GM18867 (cell line): ENCODE measurements around the gene SLC4A1.

Experiments
- ATAC-seq: cut with Tn5 transposase; IDR thresholded peaks from one replicate; pipeline ENCODE4 v1.9.1; 2021; ENCODE audit warnings: mild to moderate bottlenecking, moderate library complexity; ENCODE audit not compliant: unreplicated experiment

The SLC4A1 gene

DNA sequence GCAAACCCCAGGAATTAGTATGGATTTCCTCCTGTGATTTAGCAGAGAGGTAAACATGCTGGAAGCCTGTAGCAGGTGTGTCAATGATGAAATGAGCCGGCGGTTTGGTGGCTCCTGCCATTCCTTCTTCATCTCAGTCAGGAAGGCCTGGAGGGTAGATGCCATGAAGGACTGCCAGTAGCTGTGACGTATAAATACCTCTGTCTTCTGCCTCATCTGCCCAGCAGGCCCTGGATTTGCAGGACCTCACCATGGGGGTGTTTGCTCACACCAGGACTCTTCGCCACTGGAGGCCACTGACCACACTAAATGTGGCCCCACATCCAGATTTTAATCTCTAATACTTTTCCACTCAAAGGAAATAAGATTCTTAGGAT is 16.1 kb upstream of the SLC4A1 start:
- ATAC-seq: no peak

DNA sequence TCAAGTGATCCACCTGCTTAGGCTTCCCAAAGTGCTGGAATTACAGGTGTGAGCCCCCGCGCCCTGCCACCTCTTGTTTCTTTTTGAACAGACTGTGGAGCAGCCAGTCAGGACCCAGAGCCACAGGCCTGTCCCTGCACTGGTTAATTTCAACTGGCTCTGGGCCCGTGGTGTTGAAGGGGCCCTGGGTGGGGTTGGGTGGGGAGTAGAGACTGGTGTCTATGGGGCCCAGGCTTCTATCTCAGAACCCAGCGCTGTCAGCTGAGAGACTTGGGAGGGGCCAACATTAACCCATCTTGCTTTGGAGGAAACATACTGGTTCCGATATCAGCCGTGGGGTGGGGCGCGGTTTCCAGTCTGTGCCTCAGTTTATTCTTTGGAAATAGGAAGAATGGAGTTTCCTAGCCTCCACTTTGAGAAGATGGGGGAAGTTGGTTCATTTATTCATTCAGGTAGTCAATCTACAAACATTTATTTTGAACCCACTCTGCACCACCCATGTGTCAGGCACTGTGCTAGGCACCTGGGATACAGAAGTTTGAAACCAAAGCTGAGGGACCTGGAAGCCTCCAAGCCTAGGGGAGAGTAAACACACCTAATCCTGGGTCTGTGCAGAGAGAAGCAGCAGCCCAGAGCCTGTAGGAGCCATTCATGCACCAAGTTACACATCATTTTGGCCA is 15.5 kb upstream of the SLC4A1 start:
- no peak for ATAC-seq

DNA sequence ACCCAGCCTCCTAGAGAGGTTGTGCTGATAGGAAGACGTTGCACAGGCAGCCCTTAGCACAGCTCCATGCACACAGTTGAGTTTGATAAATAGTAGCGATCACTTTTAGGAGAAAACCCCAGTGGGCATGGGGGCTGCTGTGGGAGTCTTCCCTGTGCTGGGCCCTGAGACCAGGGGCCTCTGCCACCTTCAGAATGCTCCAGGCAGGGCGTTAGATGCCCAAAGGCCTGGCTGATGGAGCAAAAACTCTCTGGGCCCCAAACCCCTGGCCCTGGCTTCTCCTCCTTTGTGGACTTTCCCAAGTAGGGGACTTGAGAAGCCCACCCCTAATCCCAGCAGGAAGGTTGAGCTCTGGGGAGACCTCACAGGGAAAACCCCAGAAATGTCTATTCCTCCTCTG is 14.3 kb upstream of the SLC4A1 start:
- ATAC-seq: no peak

DNA sequence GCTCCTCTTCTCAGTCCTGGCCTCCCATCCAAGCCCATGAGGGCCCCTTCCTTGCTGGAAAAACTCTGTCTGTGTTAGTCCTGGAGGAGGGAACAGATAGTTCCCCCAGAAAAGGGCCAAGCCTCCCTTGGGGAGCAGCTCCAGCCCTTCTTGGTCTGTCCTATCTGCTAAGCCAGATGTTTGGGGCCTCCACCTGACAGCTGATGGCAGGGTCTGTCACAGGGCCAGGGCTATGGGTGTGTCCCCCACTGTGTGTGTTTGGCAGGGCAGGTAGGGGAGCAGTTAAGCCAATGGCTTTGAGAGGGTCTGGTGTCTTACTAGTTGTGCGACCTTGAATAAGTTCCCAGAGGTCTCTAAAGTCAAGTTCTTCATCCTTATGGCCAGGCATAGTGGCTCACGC is 13.6 kb upstream of the SLC4A1 start:
- no peak for ATAC-seq

DNA sequence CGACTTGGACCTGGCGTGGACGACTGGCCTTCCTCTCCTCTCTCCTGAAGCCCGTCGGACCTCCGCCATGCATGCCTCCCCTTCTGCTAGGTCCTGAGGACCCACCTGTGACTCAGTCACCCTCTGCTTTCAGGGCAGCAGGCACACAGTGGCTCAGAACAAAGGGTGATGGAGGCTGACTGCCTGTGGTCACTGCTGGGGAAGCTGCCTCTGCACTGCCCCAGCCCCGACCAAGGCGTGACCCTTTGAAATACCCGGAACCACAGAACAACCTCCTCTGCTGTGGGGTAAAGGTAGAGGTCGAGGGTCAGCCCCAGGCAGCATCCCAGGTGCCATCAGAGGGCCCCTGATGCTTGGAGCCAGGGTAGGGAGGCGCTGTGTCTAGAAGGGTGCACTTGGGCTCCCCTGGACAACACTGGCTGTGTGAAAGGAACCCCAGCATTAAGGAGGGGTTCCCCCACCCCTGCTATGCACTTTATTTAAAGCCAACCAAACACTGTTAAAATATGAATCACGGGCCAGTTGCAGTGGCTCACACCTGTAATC is 12.5 kb upstream of the SLC4A1 start:
- ATAC-seq: no peak

DNA sequence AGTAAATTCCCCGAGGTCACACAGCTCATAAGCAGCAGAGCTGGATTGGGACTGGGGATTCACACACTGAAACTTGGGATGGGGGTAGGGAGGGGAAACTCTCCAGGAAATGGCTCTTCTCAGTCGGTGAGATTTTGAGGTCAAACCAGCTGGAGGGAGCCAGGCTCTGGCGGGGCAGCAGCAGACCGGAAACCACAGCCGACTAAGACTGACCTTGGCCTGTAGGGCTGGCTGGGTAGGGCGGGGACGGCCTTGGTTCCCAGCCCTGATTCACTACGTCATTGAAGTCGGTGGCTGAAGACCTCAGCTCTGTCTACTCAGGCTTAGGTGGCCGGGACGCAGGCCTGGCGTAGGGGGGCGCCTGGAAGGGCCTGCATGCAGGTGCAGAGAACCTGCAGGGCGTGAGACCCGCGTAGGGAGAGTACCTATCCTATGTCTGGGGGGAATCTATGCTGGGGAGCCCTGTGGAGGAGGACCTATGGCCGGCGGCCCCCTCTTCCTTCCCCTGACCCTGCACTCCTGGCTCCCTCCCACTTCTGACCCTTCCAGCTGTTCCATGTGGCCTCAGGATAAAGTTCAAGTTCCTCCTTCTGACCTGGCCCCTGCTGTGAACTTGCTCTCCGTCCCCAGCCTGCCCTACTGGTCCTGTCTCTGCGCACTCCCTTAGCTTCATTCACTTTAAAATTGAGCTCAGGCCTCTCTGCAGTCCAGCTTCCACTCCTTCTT is 11.9 kb upstream of the SLC4A1 start:
- ATAC-seq: peak; percentile 72

DNA sequence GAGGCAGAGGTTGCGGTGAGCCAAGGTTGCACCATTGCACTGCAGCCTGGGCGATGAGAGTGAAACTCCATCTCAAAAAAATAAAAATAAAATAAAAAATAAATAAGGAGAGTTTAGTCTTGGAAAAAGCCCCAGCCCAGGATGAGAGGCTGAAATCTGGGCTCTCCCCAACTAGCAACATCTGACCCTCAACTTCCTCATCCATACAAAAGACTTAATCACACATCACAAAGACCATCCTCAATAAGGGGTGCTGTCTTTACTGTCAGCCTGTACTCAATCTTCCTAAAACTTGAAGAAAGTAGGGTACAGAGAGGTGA is 11.4 kb upstream of the SLC4A1 start:
- no peak for ATAC-seq

DNA sequence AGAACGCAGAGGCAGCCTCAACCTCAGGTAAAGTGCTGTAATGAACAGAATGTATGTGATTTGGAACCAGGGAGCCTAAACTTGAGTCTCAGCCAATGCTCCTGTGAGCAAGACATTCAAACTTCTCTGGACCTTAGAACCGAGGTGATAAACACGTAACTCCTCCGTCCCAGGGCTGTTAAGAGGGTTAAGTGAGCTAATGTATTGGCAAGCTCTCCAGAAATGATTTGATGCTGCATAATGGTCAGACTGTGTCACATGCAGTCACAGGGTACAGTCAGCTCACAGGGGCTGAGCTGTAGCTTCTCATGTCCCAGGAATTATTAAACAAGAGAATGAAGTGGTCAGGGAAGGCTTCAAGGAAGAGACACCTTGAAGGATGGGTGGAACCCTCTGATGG is 10.0 kb upstream of the SLC4A1 start:
- no peak for ATAC-seq

DNA sequence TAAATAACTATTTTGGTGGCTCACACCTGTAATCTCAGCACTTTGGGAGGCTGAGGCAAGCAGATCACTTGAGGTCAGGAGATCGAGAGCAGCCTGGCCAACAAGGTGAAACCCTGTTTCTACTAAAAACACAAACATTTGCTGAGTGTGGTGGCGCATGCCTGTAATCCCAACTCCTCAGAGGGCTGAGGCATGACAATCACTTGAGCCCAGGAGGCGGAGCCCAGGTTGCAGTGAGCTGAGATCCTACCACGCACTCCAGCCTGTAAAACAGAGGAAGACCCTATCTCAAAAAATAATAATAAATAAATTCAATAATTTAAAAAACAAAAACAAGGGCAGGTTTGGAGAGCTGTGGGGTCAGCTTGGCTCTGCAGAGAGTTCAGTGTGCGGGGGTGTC is 5.7 kb upstream of the SLC4A1 start:
- no peak for ATAC-seq

DNA sequence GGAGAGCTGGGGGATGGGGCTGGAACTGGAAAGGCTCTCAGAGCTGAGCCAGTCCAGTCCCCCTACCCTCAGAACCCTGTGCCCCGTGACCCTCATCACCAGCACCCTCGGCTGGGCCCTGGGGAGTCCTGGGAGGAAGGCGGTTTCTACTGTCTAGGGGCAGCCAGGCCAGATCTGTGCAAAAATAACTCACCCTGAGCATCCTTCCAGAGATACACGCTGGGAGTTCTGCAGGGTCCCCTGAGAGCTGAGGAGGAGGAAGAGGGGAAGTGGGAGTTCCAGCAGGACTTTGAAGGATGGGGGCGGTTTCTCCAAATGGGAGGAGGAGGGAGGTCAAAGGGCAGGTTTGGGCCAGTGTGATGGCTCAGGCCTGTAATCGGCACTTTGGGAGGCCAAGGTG is 5.0 kb upstream of the SLC4A1 start:
- ATAC-seq: no peak

DNA sequence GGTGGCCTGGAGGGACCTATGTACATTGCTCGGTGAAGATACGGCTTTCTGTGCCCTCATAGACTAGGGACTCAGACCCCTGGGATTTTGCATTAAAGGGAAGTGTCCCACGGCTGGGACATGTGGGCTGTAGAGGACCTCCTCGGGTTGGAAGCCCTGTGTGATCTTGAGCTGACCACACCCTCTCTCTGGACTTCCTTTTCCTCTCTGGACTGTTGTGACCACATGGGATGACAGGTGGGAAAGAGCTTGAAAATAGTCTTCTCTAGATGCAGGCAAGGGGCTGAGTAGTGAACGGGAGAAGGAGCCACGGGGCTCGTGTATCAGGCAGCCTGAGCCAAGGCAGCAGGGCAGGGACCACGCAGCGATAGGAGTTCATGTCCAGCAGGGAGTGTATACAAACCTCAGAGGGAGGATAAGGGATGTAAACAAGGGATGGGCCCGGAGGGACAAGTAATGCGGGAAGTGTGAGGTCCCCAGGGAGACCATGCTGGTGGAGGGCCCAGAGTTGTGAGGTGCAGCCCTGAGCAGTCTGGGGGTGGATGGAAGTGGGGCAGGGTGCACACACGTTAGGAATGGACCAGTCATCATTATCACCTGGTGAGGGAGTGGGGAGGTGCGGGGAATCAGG is 4.5 kb upstream of the SLC4A1 start:
- ATAC-seq: no peak

DNA sequence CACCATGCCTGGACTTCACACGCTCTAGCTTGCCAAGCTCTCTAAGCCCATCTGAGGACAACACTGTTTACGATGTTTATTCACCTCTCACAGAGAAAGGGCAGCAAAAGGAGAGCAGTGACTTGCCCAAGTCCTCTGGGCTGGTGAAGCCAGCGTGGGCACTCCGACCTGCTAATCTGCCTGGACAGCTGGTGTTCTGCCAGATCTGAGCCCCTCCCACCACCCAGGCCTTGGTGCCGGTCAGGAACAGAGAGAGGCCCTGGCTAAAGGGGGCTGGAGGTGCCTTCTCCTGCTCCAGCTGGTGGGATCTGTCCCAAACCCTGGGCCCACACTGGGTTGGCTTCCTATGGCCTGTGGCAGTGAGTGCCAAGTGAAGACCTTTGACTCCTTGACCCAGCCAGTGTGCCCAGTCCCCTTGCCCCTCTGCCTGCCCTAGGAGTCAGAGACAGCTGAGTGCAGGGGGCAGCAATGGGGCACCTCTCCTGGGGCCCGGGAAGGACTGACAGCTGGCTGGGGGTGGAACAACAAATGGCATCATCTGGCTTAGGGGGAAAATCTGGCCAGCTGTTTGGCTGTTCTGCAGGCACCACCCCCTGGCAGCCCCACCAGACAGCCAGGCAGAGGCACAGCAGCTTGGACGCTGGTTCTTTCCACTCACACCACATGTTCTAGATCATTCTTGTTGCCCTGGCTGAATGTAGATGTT is 1.8 kb upstream of the SLC4A1 start:
- no peak for ATAC-seq

DNA sequence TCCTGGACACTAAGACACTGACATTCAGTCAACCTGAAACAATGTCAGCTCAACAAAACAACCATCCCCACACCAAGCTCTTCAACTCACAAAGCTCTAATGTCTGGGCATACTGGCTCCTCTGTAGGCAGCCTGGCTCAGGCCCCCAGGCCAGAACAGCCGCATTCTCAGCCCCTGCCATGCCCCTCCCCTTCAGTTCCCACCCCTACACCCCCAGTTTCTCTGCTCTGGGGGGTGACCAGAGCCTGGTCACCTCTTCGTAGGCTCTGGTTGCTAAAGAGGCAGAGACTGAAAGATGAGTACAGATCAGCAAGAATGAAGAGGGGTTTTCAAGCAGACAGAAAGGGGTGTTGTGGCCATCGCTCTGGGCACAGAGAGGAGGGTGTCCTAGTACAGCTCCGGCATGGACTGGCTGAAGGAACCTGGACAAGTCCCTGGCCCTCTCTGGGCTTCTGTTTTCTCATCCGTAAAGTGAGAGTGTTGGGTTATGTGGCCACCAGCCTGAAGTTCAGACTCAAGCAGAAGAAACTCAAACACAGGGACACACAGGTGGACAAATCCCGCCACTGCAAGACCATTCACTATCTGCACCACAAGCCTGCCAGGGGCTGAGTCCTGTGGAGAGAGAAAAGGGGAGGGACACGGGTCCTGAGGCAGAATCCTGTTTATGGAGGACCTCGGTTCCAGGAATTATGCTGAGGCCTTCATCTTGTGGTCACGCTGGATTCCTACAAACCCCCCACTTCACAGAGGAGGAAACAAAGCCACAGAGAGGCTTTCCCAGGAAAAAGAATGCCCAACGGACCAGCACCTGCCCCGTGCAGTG is 987 bp upstream of the SLC4A1 start:
- no peak for ATAC-seq

DNA sequence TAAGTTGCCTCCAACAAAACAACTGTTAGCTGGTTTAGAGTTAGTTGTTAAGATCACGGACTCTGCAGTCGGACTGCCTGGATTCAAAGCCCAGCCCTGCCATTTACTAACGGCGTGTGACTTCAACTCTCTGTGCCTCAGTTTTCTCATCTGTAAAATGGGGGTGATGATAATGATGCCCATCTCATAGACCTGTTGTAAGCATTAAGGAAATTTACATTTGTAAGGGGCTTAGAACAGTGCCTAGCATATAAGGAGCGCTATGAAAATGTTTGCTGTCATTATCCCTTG is 825 bp downstream of the SLC4A1 start:
- no peak for ATAC-seq

DNA sequence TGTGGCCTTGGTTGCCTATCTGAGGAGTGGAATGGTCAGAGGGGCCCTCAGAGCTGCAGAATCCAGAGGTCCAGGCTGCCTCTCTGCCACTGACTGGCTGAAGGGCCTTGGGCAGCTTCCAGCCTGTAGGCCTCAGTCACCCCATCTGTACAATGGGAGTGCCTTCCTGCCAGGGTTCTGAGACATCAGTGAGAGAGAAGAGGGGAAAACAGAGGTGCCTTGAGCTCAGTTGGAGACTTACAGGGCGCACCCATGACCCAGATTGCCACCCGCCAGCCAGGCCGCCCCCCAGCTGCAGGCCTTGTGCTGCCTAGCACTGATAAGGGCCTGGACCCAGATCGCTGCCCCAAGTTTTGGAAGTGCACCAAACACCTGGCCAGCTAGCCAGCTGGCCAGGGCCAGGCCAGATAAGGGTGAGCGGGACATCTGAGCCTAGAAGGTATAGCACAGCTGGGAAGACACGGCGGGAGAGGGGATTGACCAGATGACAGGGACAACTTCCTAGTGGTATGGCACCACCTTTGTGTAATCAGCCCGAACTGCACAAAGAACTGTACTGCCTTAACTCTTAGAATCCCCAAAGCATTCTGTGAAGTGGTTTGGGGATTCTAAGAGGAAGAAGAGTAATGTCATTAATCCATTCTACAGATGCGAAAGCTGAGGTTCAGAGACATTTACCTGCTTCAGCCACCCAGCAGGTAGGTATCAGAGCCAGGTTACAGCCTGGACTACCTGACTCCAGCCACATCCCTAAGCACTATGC is 1.4 kb downstream of the SLC4A1 start:
- ATAC-seq: no peak

DNA sequence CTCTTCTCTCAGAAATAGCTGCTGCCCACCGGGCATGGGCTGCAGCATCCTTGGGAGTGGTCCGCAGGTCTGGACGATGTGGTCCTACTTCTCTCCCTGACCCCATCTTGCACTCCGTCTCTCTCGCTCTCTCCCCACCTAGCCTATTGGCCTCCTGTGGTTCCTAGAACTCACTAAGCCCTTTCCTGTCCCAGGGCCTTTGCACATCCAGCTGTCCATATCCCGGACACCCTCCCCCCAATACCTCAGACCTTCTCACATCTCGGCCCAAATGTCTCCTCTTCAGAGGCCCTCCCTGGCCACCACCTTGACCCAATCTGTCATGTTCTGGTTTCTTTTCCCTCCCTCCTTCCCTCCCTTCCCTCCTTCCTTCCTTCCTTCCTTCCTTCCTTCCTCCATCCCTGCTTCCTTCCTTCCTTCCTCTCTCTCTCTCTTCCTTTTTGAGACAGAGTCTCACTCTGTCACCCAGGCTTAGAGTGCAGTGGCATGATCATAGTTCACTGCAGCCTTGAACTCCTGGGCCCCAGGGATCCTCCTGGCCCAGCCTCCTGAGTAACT is 4.5 kb downstream of the SLC4A1 start:
- ATAC-seq: no peak

DNA sequence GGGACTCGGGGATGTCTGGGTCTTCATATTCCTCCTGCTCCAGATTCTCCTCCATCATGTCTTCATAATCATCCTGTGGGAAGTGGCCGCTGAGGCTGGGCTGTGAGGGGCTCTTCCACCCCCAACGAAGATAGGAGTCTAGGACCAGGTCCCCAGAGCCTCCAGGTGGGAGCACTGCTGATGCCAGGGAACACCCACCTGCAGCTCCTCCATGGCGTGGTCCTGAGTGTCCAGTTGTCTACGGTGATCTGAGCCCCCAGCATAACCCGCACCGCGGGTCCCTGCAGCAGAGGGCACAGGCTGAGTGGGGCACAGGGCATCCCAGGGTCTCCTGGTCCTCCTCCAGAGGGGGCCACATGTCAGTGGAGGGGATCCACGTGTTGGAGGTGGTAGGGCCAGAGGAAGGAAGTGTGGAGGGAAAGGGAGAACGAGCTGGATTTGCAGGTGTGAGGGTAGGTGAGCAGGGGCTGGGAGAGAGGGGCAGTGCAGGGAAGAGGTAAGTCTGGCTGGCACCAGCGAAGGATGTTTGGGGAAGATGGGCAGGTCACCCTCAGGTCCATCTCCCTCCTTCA is 5.2 kb downstream of the SLC4A1 start:
- ATAC-seq: no peak

DNA sequence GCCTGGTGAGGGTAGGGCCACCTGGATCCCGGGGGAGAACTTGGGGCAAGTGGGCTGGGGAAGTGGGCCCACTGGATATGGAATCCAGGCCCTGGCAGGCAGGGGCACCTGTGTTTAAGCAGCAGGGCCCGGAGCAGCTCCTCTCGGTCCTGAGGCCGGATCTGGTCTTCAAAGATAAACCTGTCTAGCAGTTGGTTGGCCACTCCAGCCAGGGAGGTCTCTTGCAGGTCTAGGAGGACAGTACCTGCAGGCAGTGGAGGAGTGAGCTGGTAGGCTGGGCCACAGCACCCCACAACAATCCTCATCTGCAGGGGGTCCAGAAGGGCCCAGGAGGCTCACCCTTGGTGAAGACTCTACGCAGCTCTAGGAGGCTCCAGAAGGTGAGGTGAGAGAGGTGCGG is 7.6 kb downstream of the SLC4A1 start:
- no peak for ATAC-seq

DNA sequence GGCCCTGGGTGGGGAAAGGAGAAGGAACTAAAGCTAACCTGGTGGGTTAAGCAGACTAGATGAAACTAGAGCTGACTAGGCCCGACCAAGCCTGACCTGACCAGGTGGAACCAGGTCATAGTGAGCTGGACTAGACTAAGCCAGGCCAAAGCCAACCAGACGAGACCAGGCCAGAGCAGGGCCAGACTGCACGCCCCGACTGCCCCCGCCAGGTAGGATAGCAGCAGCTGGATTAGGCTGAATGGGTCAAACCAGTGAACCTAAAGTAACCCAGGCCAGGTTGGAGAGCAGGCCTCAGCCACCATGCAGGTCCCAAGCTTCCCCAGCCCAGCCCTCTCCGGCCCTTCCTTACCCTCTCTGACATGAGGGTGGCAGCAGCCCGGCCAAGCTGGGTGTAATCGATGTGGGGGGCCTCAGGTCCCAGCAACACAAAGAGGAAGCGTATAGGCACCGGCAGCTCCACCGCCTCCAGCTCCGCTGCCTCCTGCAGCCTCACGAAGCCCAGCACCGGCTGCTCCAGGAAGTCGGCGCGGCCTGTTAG is 9.1 kb downstream of the SLC4A1 start:
- no peak for ATAC-seq
